NCI-H2107 treated with DMSO at 0.1 percent for 48 hours (cell line): Measurements from ENCODE around the gene ZNF618.

Experiments
- DNase-seq: peaks from one replicate; lab custom pipeline; 2025; ENCODE audit not compliant: unreplicated experiment; lab: John Stamatoyannopoulos, UW

ZNF618 gene, protein sequence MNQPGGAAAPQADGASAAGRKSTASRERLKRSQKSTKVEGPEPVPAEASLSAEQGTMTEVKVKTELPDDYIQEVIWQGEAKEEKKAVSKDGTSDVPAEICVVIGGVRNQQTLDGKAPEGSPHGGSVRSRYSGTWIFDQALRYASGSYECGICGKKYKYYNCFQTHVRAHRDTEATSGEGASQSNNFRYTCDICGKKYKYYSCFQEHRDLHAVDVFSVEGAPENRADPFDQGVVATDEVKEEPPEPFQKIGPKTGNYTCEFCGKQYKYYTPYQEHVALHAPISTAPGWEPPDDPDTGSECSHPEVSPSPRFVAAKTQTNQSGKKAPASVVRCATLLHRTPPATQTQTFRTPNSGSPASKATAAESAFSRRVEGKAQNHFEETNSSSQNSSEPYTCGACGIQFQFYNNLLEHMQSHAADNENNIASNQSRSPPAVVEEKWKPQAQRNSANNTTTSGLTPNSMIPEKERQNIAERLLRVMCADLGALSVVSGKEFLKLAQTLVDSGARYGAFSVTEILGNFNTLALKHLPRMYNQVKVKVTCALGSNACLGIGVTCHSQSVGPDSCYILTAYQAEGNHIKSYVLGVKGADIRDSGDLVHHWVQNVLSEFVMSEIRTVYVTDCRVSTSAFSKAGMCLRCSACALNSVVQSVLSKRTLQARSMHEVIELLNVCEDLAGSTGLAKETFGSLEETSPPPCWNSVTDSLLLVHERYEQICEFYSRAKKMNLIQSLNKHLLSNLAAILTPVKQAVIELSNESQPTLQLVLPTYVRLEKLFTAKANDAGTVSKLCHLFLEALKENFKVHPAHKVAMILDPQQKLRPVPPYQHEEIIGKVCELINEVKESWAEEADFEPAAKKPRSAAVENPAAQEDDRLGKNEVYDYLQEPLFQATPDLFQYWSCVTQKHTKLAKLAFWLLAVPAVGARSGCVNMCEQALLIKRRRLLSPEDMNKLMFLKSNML

DNA sequence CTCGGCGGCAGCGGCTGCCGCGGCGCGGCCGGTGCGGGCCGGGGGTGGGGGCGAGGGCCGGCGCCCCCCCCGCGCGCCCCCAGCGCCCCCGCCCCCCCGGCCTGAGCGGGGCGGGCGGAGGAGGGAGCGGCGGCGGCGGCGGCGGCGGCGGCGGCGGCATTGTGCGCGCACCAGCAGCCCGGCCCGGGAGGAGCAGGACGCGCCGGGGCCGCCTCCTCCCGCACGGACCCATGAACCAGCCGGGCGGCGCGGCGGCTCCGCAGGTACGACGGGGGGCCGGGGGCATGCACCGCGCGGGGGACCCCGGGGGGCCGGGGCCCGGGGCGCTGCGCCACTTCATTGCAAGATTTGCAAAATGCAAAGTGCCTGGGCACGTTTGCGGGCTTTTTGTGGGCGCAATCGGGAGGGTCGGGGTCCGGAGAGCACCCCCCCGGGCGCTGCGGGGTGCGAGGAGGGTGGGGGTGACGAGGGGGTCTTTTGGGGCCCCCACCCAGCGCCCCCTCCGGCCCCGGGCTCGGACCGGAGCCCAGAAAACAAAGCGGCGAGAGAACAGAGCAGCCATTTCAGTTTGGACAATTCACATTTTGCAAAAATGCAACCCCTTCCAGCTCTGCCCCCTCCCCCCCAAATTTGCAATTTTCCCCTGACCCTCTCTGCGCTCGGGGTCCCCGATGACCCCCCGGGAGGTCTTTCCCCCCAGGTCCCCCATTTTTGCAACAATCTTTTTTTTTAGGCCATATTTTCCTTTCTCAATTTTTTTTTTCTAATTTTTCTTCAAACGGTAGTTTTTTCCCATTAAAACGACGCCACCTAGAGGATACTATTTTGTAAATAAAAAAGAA, at the start of gene ZNF618:
TSS of gene ZNF618 (plus strand) at position 159 of the 842 bp plus-strand sequence. CDS start at position 231, 72 bp downstream.
- DNase-seq: no peak

DNA sequence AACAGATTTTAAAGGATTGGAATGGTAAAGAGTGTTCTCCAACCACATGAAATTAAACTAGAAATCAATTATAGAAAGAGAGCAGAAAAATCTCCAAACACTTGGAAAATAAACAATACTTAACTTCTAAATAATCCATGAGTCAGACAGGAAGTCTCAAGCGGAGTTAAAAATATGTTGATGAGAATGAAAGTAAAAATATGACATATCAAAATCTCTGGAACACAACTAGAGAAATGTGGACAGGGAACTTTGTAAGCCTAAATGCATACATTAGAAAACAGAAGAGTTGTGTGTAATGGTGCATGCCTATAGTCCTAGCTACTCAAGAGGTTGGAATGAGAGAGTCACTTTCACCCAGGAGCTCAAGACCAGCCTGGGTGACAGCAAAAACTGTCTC, 47.9 kb upstream of the ZNF618 start:
- no peak for DNase-seq

DNA sequence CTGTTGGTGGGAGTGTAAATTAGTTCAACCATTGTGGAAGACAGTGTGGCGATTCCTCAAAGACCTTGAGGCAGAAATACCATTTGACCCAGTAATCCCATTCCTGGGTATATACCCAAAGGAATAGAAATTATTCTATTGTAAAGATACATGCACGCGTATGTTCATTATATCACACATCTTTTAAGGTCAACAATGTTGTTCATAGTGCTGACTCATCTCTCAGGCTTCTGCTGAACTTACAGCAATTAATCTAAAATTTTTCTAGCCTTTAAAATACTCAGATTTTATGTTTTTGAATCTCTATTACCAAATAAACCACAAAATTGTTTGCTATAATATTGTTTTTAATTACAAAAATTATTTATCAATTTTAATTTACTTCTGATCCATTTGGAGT, 38.8 kb upstream of the ZNF618 start:
- no peak for DNase-seq

DNA sequence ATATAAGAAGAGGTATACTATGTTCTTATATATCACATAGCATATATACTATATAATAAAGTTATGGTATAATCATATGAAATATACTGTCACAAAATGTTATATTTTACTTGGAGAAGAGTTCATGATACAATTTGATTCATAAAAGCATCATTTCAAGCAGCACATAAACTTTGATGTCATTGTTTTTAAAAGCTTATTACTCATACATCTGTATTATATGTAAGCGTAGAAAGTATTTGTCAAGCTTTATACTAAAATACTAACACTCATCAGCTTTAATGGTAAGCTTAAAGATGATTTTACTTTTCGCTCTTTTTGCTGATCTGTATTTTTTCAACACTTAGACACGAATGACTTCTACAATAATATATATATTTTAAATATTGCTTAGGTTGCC, 34.0 kb upstream of the ZNF618 start:
- DNase-seq: no peak

DNA sequence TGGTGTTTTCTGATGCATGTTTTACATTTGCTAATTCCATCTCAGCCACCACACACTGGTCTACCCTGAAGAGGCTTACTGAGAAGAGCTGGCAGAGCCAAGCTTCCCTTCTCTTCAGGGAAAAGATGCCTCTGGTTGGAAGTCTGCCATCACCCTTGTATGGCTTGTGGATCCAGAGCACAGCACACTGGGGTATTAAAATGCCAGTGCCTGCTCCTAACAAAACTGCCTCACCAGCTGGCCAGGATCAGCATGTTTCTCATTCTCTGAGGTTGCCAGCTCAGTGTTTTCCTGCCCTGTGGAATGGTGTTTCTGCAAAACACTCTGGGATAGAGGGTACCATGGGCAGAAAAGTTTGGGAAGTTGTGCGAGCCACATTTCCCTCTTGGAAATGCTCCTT, 31.6 kb upstream of the ZNF618 start:
- no peak for DNase-seq

DNA sequence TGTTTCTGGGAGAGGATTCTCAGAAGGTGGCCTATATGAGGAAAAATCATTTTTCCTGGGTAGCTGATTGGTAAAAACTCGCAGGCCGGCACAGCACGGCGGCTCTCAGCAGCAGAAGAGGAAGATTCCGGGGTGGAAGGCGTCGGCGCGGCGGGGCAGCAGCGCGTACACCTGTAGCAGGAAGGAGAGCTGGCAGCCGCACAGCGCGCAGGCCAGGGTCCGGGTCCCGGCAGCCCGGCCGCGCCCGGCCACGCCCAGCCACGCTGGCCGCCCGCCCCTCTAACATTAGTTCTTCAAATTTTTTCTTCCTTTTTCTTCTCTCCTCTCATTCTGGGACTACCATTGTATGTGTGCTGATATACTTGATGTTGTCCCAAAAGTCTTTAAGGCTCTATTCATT, 24.8 kb upstream of the ZNF618 start:
- DNase-seq: no peak

DNA sequence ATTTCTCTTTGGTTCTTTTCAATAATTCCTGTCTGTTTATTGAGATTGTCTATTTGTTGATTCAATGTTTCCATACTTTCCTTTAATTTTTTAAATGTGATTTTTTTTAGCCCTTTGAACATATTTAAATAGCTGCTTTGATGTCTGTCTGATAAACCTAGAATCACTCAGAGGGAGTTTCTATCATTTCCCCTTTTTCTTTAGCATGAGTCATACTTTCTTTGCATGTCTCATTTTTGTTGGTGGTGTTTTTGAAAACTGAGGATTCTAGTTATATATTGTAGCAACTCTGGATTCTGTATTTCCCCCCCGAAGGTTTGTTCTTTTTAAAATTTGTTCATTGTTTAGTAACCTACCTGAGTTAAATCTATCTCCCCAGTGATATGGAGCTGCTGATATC, 24.2 kb upstream of the ZNF618 start:
- DNase-seq: no peak

DNA sequence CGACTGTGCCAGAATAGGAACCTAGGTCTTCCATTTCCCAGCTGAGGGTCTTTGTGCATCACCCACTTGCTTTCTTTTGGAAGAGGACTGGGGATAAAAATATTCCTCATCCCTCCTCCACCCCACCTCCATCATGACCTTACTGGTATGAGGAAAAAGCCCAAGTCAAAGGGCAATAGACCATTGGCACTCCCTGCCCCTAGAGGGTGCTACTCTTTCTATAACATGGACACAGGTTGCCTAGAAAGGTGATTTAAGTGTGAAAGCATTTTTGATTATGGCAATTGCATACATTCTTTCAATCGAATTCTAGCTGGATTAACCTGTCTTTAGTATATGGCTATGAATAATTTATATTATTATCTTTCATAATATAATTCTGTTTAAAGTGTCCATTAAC, 22.8 kb upstream of the ZNF618 start:
- DNase-seq: no peak

DNA sequence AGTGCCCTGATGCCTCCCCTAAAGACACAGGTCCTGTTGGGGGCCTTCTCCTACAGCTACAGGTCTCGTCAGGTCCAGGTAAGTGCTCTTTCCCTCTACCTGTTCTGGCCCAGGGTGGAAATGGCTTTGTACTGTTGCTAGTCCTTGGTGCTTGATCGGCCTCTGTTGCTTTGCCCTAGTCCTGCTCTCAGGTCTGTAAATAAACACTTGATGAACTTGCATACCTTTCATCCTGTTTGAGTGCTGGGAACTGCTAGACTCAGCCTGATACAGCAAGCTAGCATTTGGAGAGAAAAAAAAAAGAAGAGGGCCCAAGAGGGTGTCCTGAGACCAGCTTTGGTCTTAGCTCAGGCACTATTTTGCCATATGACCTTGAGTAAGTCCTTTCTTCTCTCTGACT, 21.8 kb upstream of the ZNF618 start:
- DNase-seq: no peak

DNA sequence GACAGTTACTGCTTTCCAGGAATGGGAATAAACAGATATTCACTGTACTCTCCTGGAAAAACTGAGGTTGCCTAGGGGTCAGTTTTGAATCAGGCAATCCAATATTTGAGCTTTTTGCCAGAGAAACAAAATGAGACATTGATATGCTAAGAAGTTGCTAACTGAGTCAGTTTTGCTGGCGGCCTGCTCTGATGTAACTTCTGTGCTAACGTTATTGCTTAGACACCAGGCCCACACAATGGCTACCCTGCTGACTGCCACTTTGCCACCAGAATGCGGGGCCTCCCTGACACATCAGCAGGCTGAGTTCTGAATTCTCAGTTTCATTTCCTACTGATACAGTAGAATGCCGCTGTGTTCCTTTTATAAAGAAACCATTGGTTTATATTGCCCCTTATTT, 18.2 kb upstream of the ZNF618 start:
- no peak for DNase-seq

DNA sequence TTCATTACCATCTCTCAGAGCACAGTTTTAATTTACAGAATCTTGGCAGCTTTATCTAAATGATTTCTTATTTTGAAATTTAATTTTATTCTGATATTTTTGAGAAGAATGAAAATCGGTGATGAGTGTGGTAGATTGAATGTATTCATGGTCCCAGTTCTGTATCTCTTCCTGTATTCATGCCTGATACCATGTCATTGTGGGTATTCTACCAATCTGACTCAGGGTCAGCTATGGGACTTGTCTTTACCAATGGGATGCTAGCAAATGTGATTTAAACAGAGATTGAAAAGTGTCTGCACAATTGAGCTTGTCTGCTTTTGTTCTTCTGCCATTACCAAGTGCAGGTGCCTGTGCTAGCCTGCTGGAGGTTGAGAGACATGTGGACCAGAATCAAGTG, 17.8 kb upstream of the ZNF618 start:
- no peak for DNase-seq

DNA sequence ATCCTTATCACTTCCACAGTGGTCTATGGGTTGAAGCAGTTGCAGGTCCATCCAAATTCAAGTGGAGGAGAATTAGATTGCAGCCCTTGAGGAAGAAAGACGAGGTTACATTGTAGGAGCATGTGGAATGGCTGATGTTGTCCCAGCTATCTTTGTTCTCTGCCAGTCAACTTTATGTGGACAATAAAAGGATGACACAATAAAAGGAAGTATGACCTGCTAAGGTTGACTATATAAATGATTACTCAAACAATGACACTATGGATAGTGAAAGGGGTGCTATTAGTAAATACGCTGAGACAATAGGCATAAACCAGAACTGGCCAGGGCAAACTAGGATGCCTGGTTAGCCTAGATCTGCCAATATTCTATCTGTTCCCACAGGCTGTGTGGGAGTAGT, 12.8 kb upstream of the ZNF618 start:
- DNase-seq: no peak

DNA sequence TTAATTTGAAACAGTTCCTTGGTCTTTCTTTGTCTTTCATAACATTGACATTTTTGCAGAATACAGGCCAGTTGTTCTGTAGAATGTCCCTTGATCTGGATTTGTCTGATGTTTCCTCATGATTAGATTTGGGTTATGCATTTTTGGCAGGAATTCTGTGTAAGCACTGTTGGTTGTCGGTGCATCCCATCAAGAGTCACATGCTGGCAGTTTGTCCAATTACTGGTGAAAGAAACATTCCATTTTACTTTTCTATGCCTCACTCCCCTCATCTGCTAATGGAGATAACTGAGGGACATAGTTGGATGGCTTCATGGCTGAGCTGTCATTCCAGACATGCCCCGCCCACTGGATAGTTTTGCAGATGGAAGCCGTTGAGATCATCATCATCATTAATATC, 7.6 kb upstream of the ZNF618 start:
- no peak for DNase-seq

DNA sequence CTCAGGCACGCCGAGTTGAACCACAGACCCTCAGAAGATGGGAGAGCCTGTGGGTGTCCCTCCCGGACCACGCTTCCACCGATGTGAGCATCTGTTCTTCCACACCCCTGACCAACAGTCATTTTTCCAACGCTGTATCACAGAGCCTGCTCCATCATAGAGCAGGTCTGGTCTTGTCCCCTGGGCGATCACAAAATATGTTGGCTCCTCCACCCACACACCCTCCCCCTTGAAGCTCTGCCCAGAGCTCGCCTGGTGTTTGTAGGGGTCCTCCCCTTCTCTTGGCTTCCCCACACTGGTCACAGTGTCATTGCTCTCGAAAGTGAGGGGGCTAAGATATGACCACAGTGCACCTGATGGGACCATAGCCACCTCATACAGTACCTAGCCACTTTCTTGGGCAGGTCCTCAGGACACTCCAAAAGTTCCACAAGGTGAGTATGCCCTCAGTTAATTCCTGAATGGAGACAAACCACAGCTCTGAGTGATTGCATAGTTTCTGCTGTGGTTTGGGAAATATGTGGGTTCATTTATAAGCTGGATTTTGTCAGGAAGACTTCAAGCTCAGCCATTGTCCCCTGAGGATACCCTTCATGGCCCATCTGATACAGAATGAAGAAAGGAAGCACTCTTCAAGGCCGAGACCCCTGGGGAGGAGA, 3.5 kb upstream of the ZNF618 start:
- DNase-seq: no peak

DNA sequence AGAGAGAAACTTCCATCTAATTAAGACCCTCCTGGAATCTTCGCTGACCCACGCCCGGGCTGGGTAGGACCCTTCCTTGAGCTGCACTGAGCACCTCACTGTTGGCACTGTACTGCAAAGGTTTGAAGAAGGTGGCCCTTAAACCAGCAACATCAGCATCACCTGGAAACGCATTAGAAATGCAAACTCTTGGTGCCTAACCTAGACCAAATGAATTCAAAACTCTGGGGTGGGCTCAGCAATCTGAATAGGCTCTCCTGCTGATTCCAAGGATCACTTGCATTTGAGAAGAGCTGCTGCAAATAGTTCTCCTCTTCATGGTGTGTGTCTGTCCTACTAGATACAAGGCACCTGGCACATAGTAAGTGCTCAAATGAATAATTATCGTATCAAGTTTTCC, 2.7 kb upstream of the ZNF618 start:
- DNase-seq: no peak

DNA sequence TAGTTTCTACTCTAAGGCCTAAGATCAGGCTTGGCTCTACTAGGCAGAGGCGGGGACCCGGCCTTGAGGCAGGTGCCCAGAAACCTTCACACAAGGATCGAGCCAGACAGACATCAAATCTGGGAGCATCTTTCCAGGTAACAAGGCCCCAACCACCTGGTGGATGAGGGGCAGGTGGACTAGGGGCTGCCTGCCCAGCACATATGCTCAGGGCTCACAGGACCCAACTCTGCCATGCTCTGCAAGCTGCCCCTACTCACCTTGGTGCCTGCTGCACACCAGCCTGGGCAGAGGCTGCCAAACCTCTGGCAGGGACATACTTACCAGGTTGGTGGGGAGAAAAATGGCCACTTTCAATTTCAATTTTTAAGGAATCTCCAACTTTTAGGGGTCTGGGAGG, 2.2 kb upstream of the ZNF618 start:
- DNase-seq: no peak

DNA sequence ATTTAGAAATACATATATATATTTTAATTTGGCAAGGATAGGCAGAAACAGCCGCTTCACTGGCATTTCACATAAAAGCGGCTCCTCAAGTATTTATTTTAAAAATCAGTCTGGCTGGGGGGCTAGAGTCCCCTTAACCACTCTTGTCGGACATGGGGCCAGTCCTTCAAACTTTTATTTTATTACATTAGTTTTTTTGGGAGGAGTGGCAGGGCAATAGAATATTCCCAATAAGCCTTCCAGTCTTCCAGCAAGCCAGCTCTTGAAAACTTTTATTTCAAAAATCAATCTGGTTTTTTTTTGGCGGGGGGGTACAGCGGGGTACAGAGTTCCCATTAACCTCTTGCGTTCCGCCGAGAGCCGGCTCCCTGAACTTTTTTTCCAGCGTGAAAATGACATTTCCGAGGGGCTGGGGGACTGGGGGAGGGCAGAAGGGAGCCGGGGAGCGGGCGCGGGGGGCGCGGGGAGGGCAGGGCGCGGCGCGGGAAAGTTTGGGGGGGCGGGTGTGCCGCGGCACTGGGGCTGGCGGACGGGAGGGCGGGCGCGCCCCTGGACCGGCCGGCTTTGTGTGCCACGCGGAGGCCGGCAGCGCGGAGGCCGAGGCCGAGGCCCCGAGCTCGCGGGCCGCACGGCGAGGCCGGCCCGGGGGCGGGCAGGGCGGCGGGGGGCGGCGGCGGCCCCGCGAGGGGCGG, 504 bp upstream of the ZNF618 start:
- no peak for DNase-seq

DNA sequence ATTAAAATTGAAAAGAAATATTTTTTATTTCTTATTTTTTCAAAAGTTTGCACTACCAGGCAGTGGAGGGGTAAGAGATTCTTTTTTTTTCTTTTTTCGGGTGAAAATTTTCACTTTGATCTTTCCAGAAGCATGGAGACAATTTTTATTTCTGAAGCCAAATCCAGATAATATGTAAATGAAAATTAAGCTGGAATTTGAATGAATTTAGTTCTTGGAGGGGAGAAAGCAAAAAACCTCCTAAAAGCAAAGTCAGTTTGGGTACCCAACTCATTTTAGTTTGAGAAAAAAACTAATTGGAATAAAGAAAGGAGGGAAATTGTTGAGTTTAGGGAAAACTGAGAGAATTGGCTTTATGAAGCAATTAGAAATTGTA, 872 bp downstream of the ZNF618 start:
- no peak for DNase-seq

DNA sequence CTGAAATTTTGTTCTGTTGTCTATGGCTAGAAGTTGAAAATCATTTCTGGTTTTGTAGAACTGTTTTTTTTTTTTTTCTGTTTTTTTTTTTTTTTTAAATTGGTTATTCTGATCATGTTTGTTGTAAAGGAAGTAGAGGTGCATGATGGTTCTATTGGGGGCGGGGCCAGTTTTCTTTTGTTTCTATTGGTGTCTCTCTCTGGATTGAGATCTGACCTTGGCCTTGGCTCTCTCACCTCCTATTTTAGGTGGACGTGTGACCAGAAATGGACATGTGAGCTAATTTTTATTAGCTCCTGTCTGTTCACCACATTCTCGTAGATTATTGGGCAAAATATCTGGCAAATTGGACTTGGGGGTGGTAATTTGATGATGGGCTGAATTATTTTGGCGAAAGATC, 3.2 kb downstream of the ZNF618 start:
- DNase-seq: no peak

DNA sequence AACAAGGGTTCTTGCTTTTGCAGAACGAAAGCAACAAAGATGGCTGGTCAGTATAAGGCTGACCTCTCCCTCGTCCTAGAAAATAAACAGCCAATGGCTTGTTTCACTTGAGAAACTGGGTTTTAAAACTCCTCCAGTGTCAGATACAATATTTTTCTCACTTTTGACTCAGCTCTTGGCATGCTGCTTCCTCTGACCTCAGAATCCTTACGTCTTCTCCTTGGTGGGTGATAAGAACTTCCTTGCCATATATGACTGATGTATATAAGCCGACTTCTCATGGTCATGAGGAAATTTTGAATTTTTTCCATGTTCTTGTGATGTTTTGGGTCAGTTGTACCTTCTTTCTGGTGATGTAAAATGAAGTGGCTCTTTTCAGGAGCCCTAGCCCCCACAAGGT, 3.8 kb downstream of the ZNF618 start:
- no peak for DNase-seq
